Breast epithelium (tissue), 4 donors: ENCODE measurements around the gene MTUS2. TPM values are rescaled to one million over a fixed set of nuclear protein-coding genes. Genes with fewer than 3 reads are reported as not detected.

Source experiments
- DNase-seq, 2 donors: peaks; one replicate each; pipeline ENCODE4 v3.0.0-alpha.2; 2019; ENCODE audit warnings: low spot score in 2 of 2
- H3K27ac ChIP-seq, 2 donors: fragments of 200-600 bp; sonication (generic) in 1 of 2; one replicate each; pipeline ENCODE4 v1.5.1; 2016 to 2019; ENCODE audit warnings: mild to moderate bottlenecking in 1 of 2
- H3K27me3 ChIP-seq, 2 donors: fragments of 200-600 bp; sonication (generic) in 1 of 2; one replicate each; pipeline versions ENCODE4 v1.5.1 to v1.6.0; 2017 to 2019; ENCODE audit warnings: control low read depth in 1 of 2, mild to moderate bottlenecking in 1 of 2
- H3K36me3 ChIP-seq: fragments of 200-600 bp; one replicate; pipeline ENCODE4 v1.5.1; 2019
- H3K4me1 ChIP-seq, 2 donors: fragments of 200-600 bp; sonication (generic); one replicate each; pipeline ENCODE4 v1.5.1; 2016 to 2019; ENCODE audit warnings: control low read depth in 1 of 2
- H3K4me3 ChIP-seq, 3 donors: fragments of 200-600 bp; sonication (generic); 1 replicate in 2 of 3; 2 replicates in 1 of 3; pipeline ENCODE4 v1.5.1; 2016 to 2019; ENCODE audit warnings: mild to moderate bottlenecking in 3 of 3, moderate library complexity in 2 of 3
- H3K9me3 ChIP-seq, 2 donors: fragments of 200-600 bp; sonication (generic) in 1 of 2; one replicate each; pipeline ENCODE4 v1.5.1; 2016 to 2019; ENCODE audit warnings: control low read depth in 1 of 2
- CTCF ChIP-seq, 3 donors: fragments of 450-650 bp; IDR thresholded peaks; one replicate each; pipeline ENCODE4 v1.5.1; 2016 to 2017; ENCODE audit warnings: antibody characterized with exemption in 3 of 3, mild to moderate bottlenecking in 3 of 3, moderate library complexity in 3 of 3
- POLR2A ChIP-seq: fragments of 450-650 bp; IDR thresholded peaks from one replicate; pipeline ENCODE4 v1.6.1; 2016; ENCODE audit warnings: antibody characterized with exemption, mild to moderate bottlenecking, moderate library complexity
- POLR2AphosphoS5 ChIP-seq, 3 donors: sonication (generic); formaldehyde crosslinking; IDR thresholded peaks; one replicate each; pipeline ENCODE4 v1.6.1; 2017; ENCODE audit warnings: antibody characterized with exemption in 3 of 3
- intact Hi-C: fragments of 100-400 bp; cut with DNase I; formaldehyde crosslinking; loops from one replicate; pipeline ENCODE4 v1.15.1; 2023; ENCODE audit warnings: low total_unique reads
- total RNA-seq, 3 donors: library from RNA; depleted of rRNA; stranded (reverse); fragments of >200 nt; gene quantifications; one replicate each; pipeline ENCODE4 v1.1.0, GENCODE V29; 2016

MTUS2 gene
- total RNA-seq, 3 donors from 2014 or later = under 0.01 to 1.0 TPM; not detected in 1

- intact Hi-C loops = no loop called here
- peaks cover 0 to 8% of the 10 kb centered on the region in 2 donors for H3K9me3 ChIP-seq
Measured at GRCh38 chr13:29180055-29180454, 359.9 kb downstream of the MTUS2 start.

GRCh38 chr13:29182216-29182615, 362.1 kb downstream of the MTUS2 start:
- H3K4me1 ChIP-seq = no peaks in the 10 kb centered on the region
- no peaks in the 10 kb centered on the region for H3K36me3 ChIP-seq
- H3K27me3 ChIP-seq = no peaks in the 10 kb centered on the region
- no peak overlapping the region for H3K4me3 ChIP-seq
- intact Hi-C loops = no loop called here
- DNase-seq = no peak
- no peak overlapping the region for H3K27ac ChIP-seq
- H3K9me3 ChIP-seq = peaks cover 0 to 10% of the 10 kb centered on the region in 2 donors
- no peak for TF ChIP-seq CTCF (IDR thresholded peaks at IDR 0.05)

More at GRCh38 chr13:29180055-29180454, 359.9 kb downstream of the MTUS2 start:
- no peaks in the 10 kb centered on the region for H3K4me1 ChIP-seq
- no peaks in the 10 kb centered on the region for H3K27me3 ChIP-seq
- H3K36me3 ChIP-seq = no peaks in the 10 kb centered on the region
- no peak overlapping the region for H3K4me3 ChIP-seq
- no peak for TF ChIP-seq CTCF (IDR thresholded peaks at IDR 0.05)
- TF ChIP-seq POLR2A = no peak
- no peak for TF ChIP-seq POLR2AphosphoS5 (IDR thresholded peaks at IDR 0.05)
- DNase-seq = no peak
- H3K27ac ChIP-seq = no peak overlapping the region

DNA sequence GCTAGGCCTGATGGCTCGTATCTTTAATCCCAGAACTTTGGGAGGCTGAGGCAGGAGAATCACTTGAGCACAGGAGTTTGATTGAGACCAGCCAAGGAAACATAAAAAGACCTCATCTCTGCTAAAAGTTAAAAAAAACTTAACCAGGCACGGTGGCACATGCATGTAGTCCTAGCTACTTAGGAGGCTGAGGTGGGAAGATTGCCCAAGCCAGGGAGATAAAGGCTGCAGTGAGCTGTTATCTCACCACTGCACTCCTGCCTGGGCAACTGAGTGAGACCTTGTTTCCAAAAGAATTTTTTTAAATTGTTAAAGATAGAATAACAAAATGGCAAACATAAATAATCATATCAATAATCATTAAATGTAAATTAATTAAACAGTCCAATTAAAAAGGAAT, 365.8 kb downstream of the MTUS2 start:
- DNase-seq = no peak
- no peak for TF ChIP-seq CTCF (IDR thresholded peaks at IDR 0.05)
- TF ChIP-seq POLR2A = no peak
- TF ChIP-seq POLR2AphosphoS5 (IDR thresholded peaks at IDR 0.05) = no peak
- H3K9me3 ChIP-seq = peaks cover 0 to 10% of the 10 kb centered on the region in 2 donors
- H3K4me3 ChIP-seq = no peak overlapping the region
- no peaks in the 10 kb centered on the region for H3K4me1 ChIP-seq
- H3K27me3 ChIP-seq = no peaks in the 10 kb centered on the region
- intact Hi-C loops = no loop called here
- no peak overlapping the region for H3K27ac ChIP-seq
- no peaks in the 10 kb centered on the region for H3K36me3 ChIP-seq

GRCh38 chr13:29187584-29187983, 367.4 kb downstream of the MTUS2 start:
- DNase-seq = no peak
- H3K9me3 ChIP-seq = peaks cover 0 to 10% of the 10 kb centered on the region in 2 donors
- intact Hi-C loops = no loop called here
- no peak for TF ChIP-seq CTCF (IDR thresholded peaks at IDR 0.05)
- no peak for TF ChIP-seq POLR2AphosphoS5 (IDR thresholded peaks at IDR 0.05)
- no peak for TF ChIP-seq POLR2A
- no peaks in the 10 kb centered on the region for H3K4me1 ChIP-seq
- H3K36me3 ChIP-seq = no peaks in the 10 kb centered on the region
- H3K27ac ChIP-seq = no peak overlapping the region
- no peak overlapping the region for H3K4me3 ChIP-seq
- no peaks in the 10 kb centered on the region for H3K27me3 ChIP-seq

- no peak overlapping the region for H3K4me3 ChIP-seq
- DNase-seq = no peak
- no peaks in the 10 kb centered on the region for H3K36me3 ChIP-seq
- no peaks in the 10 kb centered on the region for H3K27me3 ChIP-seq
- no peaks in the 10 kb centered on the region for H3K9me3 ChIP-seq
- intact Hi-C loops = no loop called here
- no peak for TF ChIP-seq CTCF (IDR thresholded peaks at IDR 0.05)
- no peak overlapping the region for H3K27ac ChIP-seq
- no peaks in the 10 kb centered on the region for H3K4me1 ChIP-seq
Measured at GRCh38 chr13:29190298-29190697, 370.2 kb downstream of the MTUS2 start.
